Measurements from ENCODE around the gene CEP55.
A peak's percentile ranks its signal among the peaks of the same experiment; 100 is the strongest.

Gene CEP55

DNA sequence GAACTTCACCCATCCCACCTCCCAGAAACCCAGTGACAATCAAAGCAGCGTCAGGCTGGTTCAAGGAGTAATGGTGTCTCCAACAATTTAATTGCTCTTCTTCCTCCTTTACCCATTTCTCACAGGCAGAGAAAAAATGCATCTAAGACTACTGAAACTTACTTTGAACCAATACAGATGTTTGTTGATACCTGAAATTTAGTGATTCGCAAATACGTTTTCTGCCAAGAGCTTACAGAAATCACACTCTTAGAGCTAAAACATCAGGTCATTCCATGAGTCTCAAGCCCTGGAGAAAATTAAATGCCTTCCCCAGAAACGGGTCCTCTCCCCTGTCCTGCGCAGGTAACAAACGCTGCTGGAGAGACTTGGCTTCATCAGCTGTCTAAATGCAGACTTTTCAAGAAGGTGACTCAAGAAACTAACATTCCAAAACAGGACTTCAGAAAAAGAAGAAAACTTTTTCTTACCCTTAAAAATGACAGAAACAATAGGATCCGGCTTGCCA, 14.7 kb upstream of the CEP55 start:
- Histone ChIP-seq H2AFZ (ENCODE audit: low read length) (peak overlapping the region; percentile 71; the same call in 1 of the 2 replicates), H3K27ac (ENCODE audit: low read length) (no peak overlapping the region), H3K79me2 (ENCODE audit: low read length) (no peaks in the 10 kb centered on the region), H3K4me2 (ENCODE audit: low read depth, low read length) (peak overlapping the region; percentile 80), H3K9me2 (replicated peaks; ENCODE audit: insufficient read depth, low read length) (no peaks in the 10 kb centered on the region), H3K27me3 (replicated peaks; ENCODE audit: insufficient read depth, low read length) (peaks cover 10% of the 10 kb centered on the region; the same call in 1 of the 2 replicates), H3K9me3 (replicated peaks; ENCODE audit: insufficient read depth, low read length) (no peaks in the 10 kb centered on the region), H4K20me1 (ENCODE audit: insufficient read depth, low read length) (no peaks in the 10 kb centered on the region), H3F3A (ENCODE audit: insufficient read depth, low read length) (peaks cover 9% of the 10 kb centered on the region; the same call in 1 of the 2 replicates), H3K36me3 (replicated peaks; ENCODE audit: insufficient read depth, low read length) (no peaks in the 10 kb centered on the region), H3K4me3 (ENCODE audit: low read length) (peak overlapping the region; percentile 67), H3K9ac (ENCODE audit: low read length) (no peak overlapping the region), H3K4me1 (ENCODE audit: low read length) (0 out of 2 replicates have a peak, but pooled peaks cover 4% of the 10 kb centered on the region)
- TF ChIP-seq EZH2phosphoT487 (IDR thresholded peaks at IDR 0.05; ENCODE audit: low read length) (no peak), EZH2 (optimal IDR thresholded peaks at IDR 0.05; ENCODE audit: low read depth, low read length) (no peak)
- TF ChIP-seq, protein P1, sequence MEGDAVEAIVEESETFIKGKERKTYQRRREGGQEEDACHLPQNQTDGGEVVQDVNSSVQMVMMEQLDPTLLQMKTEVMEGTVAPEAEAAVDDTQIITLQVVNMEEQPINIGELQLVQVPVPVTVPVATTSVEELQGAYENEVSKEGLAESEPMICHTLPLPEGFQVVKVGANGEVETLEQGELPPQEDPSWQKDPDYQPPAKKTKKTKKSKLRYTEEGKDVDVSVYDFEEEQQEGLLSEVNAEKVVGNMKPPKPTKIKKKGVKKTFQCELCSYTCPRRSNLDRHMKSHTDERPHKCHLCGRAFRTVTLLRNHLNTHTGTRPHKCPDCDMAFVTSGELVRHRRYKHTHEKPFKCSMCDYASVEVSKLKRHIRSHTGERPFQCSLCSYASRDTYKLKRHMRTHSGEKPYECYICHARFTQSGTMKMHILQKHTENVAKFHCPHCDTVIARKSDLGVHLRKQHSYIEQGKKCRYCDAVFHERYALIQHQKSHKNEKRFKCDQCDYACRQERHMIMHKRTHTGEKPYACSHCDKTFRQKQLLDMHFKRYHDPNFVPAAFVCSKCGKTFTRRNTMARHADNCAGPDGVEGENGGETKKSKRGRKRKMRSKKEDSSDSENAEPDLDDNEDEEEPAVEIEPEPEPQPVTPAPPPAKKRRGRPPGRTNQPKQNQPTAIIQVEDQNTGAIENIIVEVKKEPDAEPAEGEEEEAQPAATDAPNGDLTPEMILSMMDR (IDR thresholded peaks at IDR 0.05; ENCODE audit: low read length), result no peak
- no peak for DNase-seq

DNA sequence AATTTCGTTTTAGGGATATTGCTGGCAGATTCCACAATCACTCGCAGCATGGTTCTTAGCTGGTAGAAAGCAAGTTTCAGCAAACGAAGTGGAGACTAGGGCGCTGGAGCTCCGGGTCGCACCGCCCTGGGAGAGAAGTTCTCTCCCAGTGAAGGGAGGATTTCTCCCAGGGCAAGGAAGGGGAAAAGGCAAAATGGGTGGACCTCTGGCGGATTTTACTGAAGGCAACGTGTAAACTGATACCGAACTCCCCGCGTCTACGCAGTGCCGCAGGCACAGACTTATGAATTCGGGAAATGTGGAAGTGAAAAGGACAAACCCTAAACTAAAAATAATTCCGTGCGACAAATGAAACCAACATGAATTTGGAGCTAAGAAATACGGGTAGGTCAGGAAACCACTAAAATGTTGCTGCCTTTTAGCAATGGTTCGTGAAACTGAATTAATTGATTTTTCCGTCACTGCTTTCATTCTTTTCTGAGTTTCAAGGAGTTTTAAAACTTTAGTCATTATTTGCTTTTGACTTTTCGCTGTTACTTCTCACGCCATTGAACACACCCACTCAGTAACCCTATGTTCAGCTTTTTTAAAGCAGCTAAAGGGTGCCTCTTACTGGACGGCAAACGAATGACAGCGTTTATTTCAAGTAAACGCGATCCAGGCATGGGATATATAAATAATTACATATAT, 14.1 kb upstream of the CEP55 start, which contains the start of gene MYOF:
Gene MYOF, minus strand, starts transcription at position 190 of the 690 bp plus-strand sequence. Its CDS starts 140 bp downstream, at position 50.
- Histone ChIP-seq H3F3A (ENCODE audit: insufficient read depth, low read length) (peaks cover 9% of the 10 kb centered on the region; the same call in 1 of the 2 replicates), H3K4me3 (ENCODE audit: low read length) (peak within 1 kb of the TSS; percentile 67), H2AFZ (ENCODE audit: low read length) (peak within 1 kb of the TSS; percentile 72; the same call in 1 of the 2 replicates), H3K27ac (ENCODE audit: low read length) (no peak within 1 kb of the TSS), H3K9me3 (replicated peaks; ENCODE audit: insufficient read depth, low read length) (no peaks in the 10 kb centered on the region), H3K36me3 (replicated peaks; ENCODE audit: insufficient read depth, low read length) (no peaks in the 10 kb centered on the region), H3K27me3 (replicated peaks; ENCODE audit: insufficient read depth, low read length) (peaks cover 10% of the 10 kb centered on the region; the same call in 1 of the 2 replicates), H3K9ac (ENCODE audit: low read length) (no peak within 1 kb of the TSS; the same call in 1 of the 2 replicates), H3K79me2 (ENCODE audit: low read length) (no peaks in the 10 kb centered on the region), H3K4me1 (ENCODE audit: low read length) (0 out of 2 replicates have a peak, but pooled peaks cover 4% of the 10 kb centered on the region), H4K20me1 (ENCODE audit: insufficient read depth, low read length) (no peaks in the 10 kb centered on the region), H3K9me2 (replicated peaks; ENCODE audit: insufficient read depth, low read length) (no peaks in the 10 kb centered on the region), H3K4me2 (ENCODE audit: low read depth, low read length) (peak within 1 kb of the TSS; percentile 84)
- TF ChIP-seq, protein P1 (IDR thresholded peaks at IDR 0.05; ENCODE audit: low read length), result peak; percentile 51
- TF ChIP-seq EZH2phosphoT487 (IDR thresholded peaks at IDR 0.05; ENCODE audit: low read length), result no peak
- no peak for TF ChIP-seq EZH2 (optimal IDR thresholded peaks at IDR 0.05; ENCODE audit: low read depth, low read length)
- peak; percentile 70 for DNase-seq

DNA sequence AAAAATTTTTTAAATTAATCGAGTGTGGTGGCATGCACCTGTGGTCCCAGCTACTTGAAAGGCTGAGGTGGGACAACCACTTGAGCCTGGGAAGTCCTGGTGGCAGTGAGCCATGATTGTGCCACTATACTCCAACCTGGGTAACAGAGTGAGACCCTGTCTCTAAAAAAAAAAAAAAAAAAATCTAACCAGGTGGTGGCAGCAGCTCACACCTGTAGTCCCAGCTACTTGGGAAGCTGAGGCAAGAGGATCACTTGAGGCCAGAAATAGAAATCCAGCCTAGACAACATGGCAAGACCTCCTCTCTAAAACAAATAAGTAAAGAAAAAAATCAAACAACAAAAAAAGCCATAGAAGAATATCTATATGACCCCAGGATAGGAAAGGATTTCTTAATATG, 10.7 kb upstream of the CEP55 start:
- Histone ChIP-seq H3K36me3 (replicated peaks; ENCODE audit: insufficient read depth, low read length) (no peaks in the 10 kb centered on the region), H3K9me3 (replicated peaks; ENCODE audit: insufficient read depth, low read length) (no peaks in the 10 kb centered on the region), H3F3A (ENCODE audit: insufficient read depth, low read length) (peaks cover 9% of the 10 kb centered on the region; the same call in 1 of the 2 replicates), H3K4me2 (ENCODE audit: low read depth, low read length) (no peak overlapping the region), H3K9ac (ENCODE audit: low read length) (no peak overlapping the region), H4K20me1 (ENCODE audit: insufficient read depth, low read length) (no peaks in the 10 kb centered on the region), H3K27ac (ENCODE audit: low read length) (no peak overlapping the region), H3K4me1 (ENCODE audit: low read length) (peaks cover 4% of the 10 kb centered on the region; the same call in 1 of the 2 replicates), H3K79me2 (ENCODE audit: low read length) (no peaks in the 10 kb centered on the region), H3K9me2 (replicated peaks; ENCODE audit: insufficient read depth, low read length) (no peaks in the 10 kb centered on the region), H2AFZ (ENCODE audit: low read length) (no peak overlapping the region), H3K27me3 (replicated peaks; ENCODE audit: insufficient read depth, low read length) (peaks cover 10% of the 10 kb centered on the region; the same call in 1 of the 2 replicates), H3K4me3 (ENCODE audit: low read length) (no peak overlapping the region)
- DNase-seq, result no peak
- TF ChIP-seq, protein P1 (IDR thresholded peaks at IDR 0.05; ENCODE audit: low read length), result no peak
- TF ChIP-seq EZH2phosphoT487 (IDR thresholded peaks at IDR 0.05; ENCODE audit: low read length) (no peak), EZH2 (optimal IDR thresholded peaks at IDR 0.05; ENCODE audit: low read depth, low read length) (no peak)

All from MM.1S (cell line).